ENCODE data around the gene MSANTD3. TPM values are rescaled to one million over a fixed set of nuclear protein-coding genes. Genes with fewer than 3 reads are reported as not detected.

MSANTD3 gene
- total RNA-seq, 1 donor from 2014 or later, result 64.7 TPM

Other genes starting within 250 kb of the MSANTD3 start
- gene TEX10, start 74.2 kb upstream of the MSANTD3 start, total RNA-seq, result 27.9 and 31.4 TPM in 2 replicates
- 5.6 and 8.0 TPM in 2 replicates for gene TMEFF1, start 46.0 kb downstream of the MSANTD3 start, total RNA-seq
- gene CAVIN4, start 150.9 kb downstream of the MSANTD3 start, total RNA-seq, result 205 and 311 TPM in 2 replicates

Data from myocyte (in vitro differentiated cells).